K562 (cell line): ENCODE data around the gene MDH1B. TPM values are rescaled to one million over a fixed set of nuclear protein-coding genes. Genes with fewer than 3 reads are reported as not detected.

Experiments used
- ATAC-seq: fragments of 200-7000 bp; cut with Tn5 transposase; 3 replicates; pipeline ENCODE4 v1.9.1; 2020; ENCODE audit warnings: moderate library complexity
- BruUV-seq: library from RNA; stranded (reverse); fragments of 400-500 nt; replicated peaks from 2 replicates; lab custom pipeline; 2021; lab: Mats Ljungman, UMichigan
- CTCF ChIA-PET: fragments of 300-600 bp; formaldehyde crosslinking; extraction: SDS; loops from one replicate; lab custom pipeline; 2021; ENCODE audit warnings: low intra/inter-chr PET ratio; lab: Yijun Ruan, JAX
- POLR2A ChIA-PET: fragments of 300-600, 350-650 bp; sonication (Branson Sonifier 250); formaldehyde crosslinking; extraction: SDS; loops from one replicate; lab custom pipeline; 2021; ENCODE audit warnings: antibody characterized with exemption, inconsistent platforms; lab: Yijun Ruan, JAX
- DNase-seq, 4 experiments: peaks; one replicate each; pipeline versions ENCODE4 v3.0.0 to v3.0.0-alpha.2; 2011 to 2018; ENCODE audit warnings: low spot score in 3 of 4, mixed read lengths in 3 of 4; ENCODE audit errors: extremely low read depth in 1 of 4
- FAIRE-seq: peaks from 2 replicates; lab custom pipeline; 2011; peaks lifted over from hg19 to GRCh38; lab: Jason Lieb, UNC
- H2AFZ ChIP-seq: 2 replicates; pipeline ENCODE4 v1.6.0; 2011; ENCODE audit warnings: low read depth, low read length, control low read depth, inconsistent platforms
- H3K27ac ChIP-seq: fragments of 200-600 bp; 3 replicates; pipeline ENCODE4 v1.8.0; 2011; ENCODE audit warnings: low read depth, mild to moderate bottlenecking, control low read depth, inconsistent platforms, low read length, moderate library complexity, mixed read lengths; ENCODE audit errors: extremely low read depth
- H3K27me3 ChIP-seq, 2 experiments: fragments of 300-600 bp in 1 of 2; 2 replicates in 1 of 2; 3 replicates in 1 of 2; pipeline versions ENCODE4 v1.6.0 to v1.8.0; 2011; ENCODE audit warnings: inconsistent platforms in 2 of 2, low read length in 2 of 2, mild to moderate bottlenecking in 1 of 2, mixed read lengths in 1 of 2, moderate library complexity in 1 of 2; ENCODE audit not compliant: control insufficient read depth in 2 of 2, insufficient read depth in 2 of 2
- H3K36me3 ChIP-seq: fragments of 300-600 bp; 3 replicates; pipeline ENCODE4 v1.8.0; 2011; ENCODE audit warnings: mild to moderate bottlenecking, low read length, inconsistent platforms; ENCODE audit not compliant: control insufficient read depth, insufficient read depth
- H3K4me1 ChIP-seq, 2 experiments: fragments of 200-600 bp in 1 of 2; replicated peaks in 1 of 2; 2 replicates in 1 of 2; 3 replicates in 1 of 2; pipeline versions ENCODE4 v1.5.1 to v1.8.0; 2011; ENCODE audit warnings: inconsistent platforms in 2 of 2, low read length in 2 of 2, mild to moderate bottlenecking in 1 of 2, mixed read lengths in 1 of 2, moderate library complexity in 1 of 2; ENCODE audit not compliant: control insufficient read depth in 2 of 2, insufficient read depth in 2 of 2
- H3K4me2 ChIP-seq: 2 replicates; pipeline ENCODE4 v1.6.1; 2011; ENCODE audit warnings: low read length, control low read depth, inconsistent platforms, mixed read lengths; ENCODE audit not compliant: insufficient read depth
- H3K4me3 ChIP-seq: fragments of 200-600 bp; sonication (generic), shearing (Covaris generic); 2 replicates; pipeline ENCODE4 v1.5.1; 2016; ENCODE audit warnings: control low read depth, inconsistent platforms
- H3K79me2 ChIP-seq: fragments of 200-600 bp; 3 replicates; pipeline ENCODE4 v1.8.0; 2011; ENCODE audit warnings: low read length, inconsistent platforms; ENCODE audit not compliant: control insufficient read depth, insufficient read depth
- H3K9ac ChIP-seq, 2 experiments: 2 replicates each; pipeline versions ENCODE4 v1.6.0 to v1.6.1; 2011; ENCODE audit warnings: low read depth in 2 of 2, low read length in 2 of 2, control low read depth in 1 of 2, inconsistent platforms in 1 of 2, mild to moderate bottlenecking in 1 of 2, mixed read lengths in 1 of 2; ENCODE audit not compliant: insufficient read depth in 1 of 2
- H3K9me1 ChIP-seq: one replicate; pipeline ENCODE4 v1.6.0; 2011; ENCODE audit warnings: inconsistent platforms, mild to moderate bottlenecking, low read length, moderate library complexity; ENCODE audit not compliant: control insufficient read depth, insufficient read depth
- H3K9me3 ChIP-seq: replicated peaks from 2 replicates; pipeline ENCODE4 v1.5.1; 2011; ENCODE audit warnings: low read depth, low read length, inconsistent platforms; ENCODE audit not compliant: control insufficient read depth, insufficient read depth
- H4K20me1 ChIP-seq: replicated peaks from 2 replicates; pipeline ENCODE4 v1.6.1; 2011; ENCODE audit warnings: low read length, inconsistent platforms, mixed read lengths; ENCODE audit not compliant: control insufficient read depth, insufficient read depth
- CHAMP1 ChIP-seq: fragments of 450-650 bp; IDR thresholded peaks from 2 replicates; pipeline ENCODE4 v1.6.1; 2016; ENCODE audit warnings: mild to moderate bottlenecking
- FOXJ2 ChIP-seq: fragments of 200-800 bp; sonication (Bioruptor generic); IDR thresholded peaks from 2 replicates; pipeline ENCODE4 v1.6.1; 2016; ENCODE audit warnings: missing genetic modification characterization, missing compliant biosample characterization
- HNRNPL ChIP-seq: fragments of 200-400 bp; formaldehyde crosslinking; IDR thresholded peaks from 2 replicates; pipeline ENCODE4 v1.6.1; 2017; ENCODE audit warnings: low read depth, mild to moderate bottlenecking, low read length
- NFE2 ChIP-seq: IDR thresholded peaks from 2 replicates; pipeline ENCODE4 v1.6.1; 2014; ENCODE audit warnings: antibody characterized with exemption, low read depth
- POLR2B ChIP-seq: fragments of 450-650 bp; IDR thresholded peaks from 2 replicates; pipeline ENCODE4 v1.6.1; 2018; ENCODE audit warnings: low read depth; ENCODE audit not compliant: partially characterized antibody
- RBFOX2 ChIP-seq: fragments of 200-400 bp; formaldehyde crosslinking; IDR thresholded peaks from 2 replicates; pipeline ENCODE4 v1.6.1; 2017; ENCODE audit warnings: low read depth, mild to moderate bottlenecking, low read length, moderate library complexity
- ZNF197 ChIP-seq: fragments of 200-800 bp; sonication (Bioruptor generic); IDR thresholded peaks from 2 replicates; pipeline ENCODE4 v1.6.1; 2016; ENCODE audit warnings: low read depth, missing genetic modification characterization, missing compliant biosample characterization
- WGBS: fragments of 100-300 bp; shearing (Covaris generic); methylation state at CpG from one replicate; pipeline ENCODE4 v1.1.6; 2016; ENCODE audit warnings: low coverage, mixed read lengths; ENCODE audit not compliant: insufficient coverage; ENCODE audit errors: missing lambda C conversion rate; 5-methylcytosine and 5-hydroxymethylcytosine counted together
- in situ Hi-C: fragments of 300-500 bp; cut with MboI; formaldehyde crosslinking; loops from 4 replicates; pipeline ENCODE4 v1.15.0; 2018; ENCODE audit warnings: inconsistent platforms, mixed read lengths
- intact Hi-C: fragments of 100-400 bp; cut with micrococcal nuclease; formaldehyde crosslinking; loops from 2 replicates; pipeline ENCODE4 v1.14.2; 2022
- polyA plus RNA-seq, 8 experiments: library from polyadenylated mRNA; depleted of rRNA in 4 of 8; stranded (reverse) in 5 of 8; unstranded in 3 of 8; fragments of >200 nt; fragmentation: Nextera tagmentation in 2 of 8; fragmentation: Illumina TruSeq in 1 of 8; extraction: Ambion mirVana in 2 of 8; extraction: Trizol in 1 of 8; gene quantifications; 2 replicates each; pipeline versions ENCODE4 v1.2.1 to v1.2.3, GENCODE V29; 2011 to 2014; ENCODE audit warnings: inconsistent platforms in 1 of 8, missing spikeins in 1 of 8
- total RNA-seq, 7 experiments: library from RNA; depleted of rRNA in 6 of 7; stranded (reverse); fragments of >200 nt in 6 of 7; fragmentation: Illumina TruSeq in 2 of 7; extraction: Trizol in 2 of 7; gene quantifications; 2 replicates each; pipeline versions ENCODE4 v1.2.1 to v1.2.3, GENCODE V29; 2011 to 2021; ENCODE audit warnings: low replicate concordance in 1 of 7

MDH1B gene
- total and polyA plus RNA-seq, 9 of the 15 experiments (the other 6 are each of a cell fraction or from before 2014, with no cell fraction given): 0.06 to 0.16 (median 0.14) TPM; not detected in 5

- H3K9me1 ChIP-seq: no peaks in the 10 kb centered on the region
- in situ Hi-C loops (no loop called here), intact Hi-C loops (no loop called here)
- no peaks in the 10 kb centered on the region for H3K4me1 ChIP-seq
- no peaks in the 10 kb centered on the region for H3K79me2 ChIP-seq
- H3K4me2 ChIP-seq: no peak overlapping the region
- no peaks in the 10 kb centered on the region for H3K36me3 ChIP-seq
- TF ChIP-seq NFE2: 0 out of 2 replicates have a peak, but pooled peaks have one; percentile 17
- TF ChIP-seq HNRNPL: no peak
- BruUV-seq: no TSS peak
- FAIRE-seq (no peak), DNase-seq (peak in 1 of 4 experiments; percentile 3), ATAC-seq (no peak)
- no peaks in the 10 kb centered on the region for H4K20me1 ChIP-seq
- H3K4me3 ChIP-seq: no peak overlapping the region
- no peak overlapping the region for H3K9ac ChIP-seq
- 0% methylated on average over 6 of the region's 7 CpGs for WGBS
- ChIA-PET CTCF (no interaction called here), POLR2A (interaction anchor here (0.8 kb wide), 1 partner anchor 20 kb away, joined by 3 read pairs; no protein-coding TSS in a partner anchor)
- no peak overlapping the region for H3K27ac ChIP-seq
- H3K9me3 ChIP-seq: no peaks in the 10 kb centered on the region
- H2AFZ ChIP-seq: no peak overlapping the region
- no peaks in the 10 kb centered on the region for H3K27me3 ChIP-seq
Measured at GRCh38 chr2:206728277-206729199, 36.6 kb downstream of the MDH1B start.

- no peak for FAIRE-seq
- Histone ChIP-seq H3K4me1 (no peaks in the 10 kb centered on the region), H3K9me3 (no peaks in the 10 kb centered on the region), H3K9me1 (no peaks in the 10 kb centered on the region), H3K27ac (no peak overlapping the region), H3K4me2 (no peak overlapping the region), H3K79me2 (no peaks in the 10 kb centered on the region), H3K4me3 (no peak overlapping the region), H2AFZ (no peak overlapping the region), H3K36me3 (no peaks in the 10 kb centered on the region), H3K9ac (no peak overlapping the region), H3K27me3 (no peaks in the 10 kb centered on the region), H4K20me1 (no peaks in the 10 kb centered on the region)
- in situ Hi-C loops: no loop called here
- no TSS peak for BruUV-seq
- 7% methylated on average over 2 of the region's 2 CpGs for WGBS
- CTCF ChIA-PET: no interaction called here
- intact Hi-C loops: no loop called here
- no peak for TF ChIP-seq FOXJ2 (tag)
- TF ChIP-seq ZNF197: no peak
- TF ChIP-seq POLR2B: no peak
- TF ChIP-seq CHAMP1: no peak
- TF ChIP-seq RBFOX2: no peak
- DNase-seq: no peak
- ATAC-seq: no peak
- POLR2A ChIA-PET: no interaction called here
Measured at GRCh38 chr2:206727287-206727686, 37.8 kb downstream of the MDH1B start.
